ENCODE measurements around the gene CNOT1. TPM values are rescaled to one million over a fixed set of nuclear protein-coding genes. Genes with fewer than 3 reads are reported as not detected.

The CNOT1 gene
- total RNA-seq, 1 experiment from 2014 or later = 328 TPM

GRCh38 chr16:58475091-58475619, 154.5 kb downstream of the CNOT1 start:
- DNase-seq = no peak
- H3K9me3 ChIP-seq (ENCODE audit: control insufficient read depth, low read depth, low read length) = no peaks in the 10 kb centered on the region
- H2BK120ac ChIP-seq (ENCODE audit: low read depth, low read length, poor library complexity, severe bottlenecking) = no peak overlapping the region
- H3K9me3 Mint-ChIP-seq = peaks cover 0 to 3% of the 10 kb centered on the region in 2 experiments; a peak in 1 of 5 replicates
- H4K8ac ChIP-seq (replicated peaks; ENCODE audit: insufficient read length, low read depth, low read length) = no peak overlapping the region
- H3K4me2 ChIP-seq (ENCODE audit: insufficient read depth, insufficient read length, low read length) = no peak overlapping the region
- H3K23ac ChIP-seq (ENCODE audit: insufficient read length, low read depth, low read length) = no peak overlapping the region
- no peak overlapping the region for H3K4me3 Mint-ChIP-seq
- WGBS (ENCODE audit: extremely low coverage, insufficient read length, low lambda C conversion rate) = no CpG with 5 or more reads among the region's 4 CpGs
- H3K27ac ChIP-seq (ENCODE audit: insufficient read length, low read depth, low read length) = no peak overlapping the region
- H3K27ac Mint-ChIP-seq = no peak overlapping the region
- no peaks in the 10 kb centered on the region for H3K79me1 ChIP-seq (ENCODE audit: insufficient read depth, low read depth, low read length, poor library complexity, severe bottlenecking)
- peaks cover 0 to 4% (median 0%) of the 10 kb centered on the region in 3 experiments; a peak in 1 of 7 replicates for H3K36me3 Mint-ChIP-seq (ENCODE audit: insufficient read depth in 1 of 3, low read depth in 3 of 3)
- H2AK5ac ChIP-seq (ENCODE audit: insufficient read length, low read length) = no peak overlapping the region
- H2BK5ac ChIP-seq (ENCODE audit: insufficient read length, low read length) = no peak overlapping the region
- no peak overlapping the region for H3K4ac ChIP-seq (ENCODE audit: low read depth, low read length)
- no peak overlapping the region for H3T11ph ChIP-seq (ENCODE audit: low read length)
- H4K20me1 ChIP-seq (ENCODE audit: control insufficient read depth, insufficient read depth, insufficient read length) = no peaks in the 10 kb centered on the region
- H3K4me1 ChIP-seq (ENCODE audit: insufficient read depth, low read length) = no peaks in the 10 kb centered on the region
- TF ChIP-seq CTCF (conservative IDR thresholded peaks at IDR 0.05) = no peak
- no peaks in the 10 kb centered on the region for H3K27me3 ChIP-seq (ENCODE audit: insufficient read depth, low read length)
- no peak overlapping the region for H3K56ac ChIP-seq (ENCODE audit: insufficient read length, low read depth, low read length)
- no peak overlapping the region for H3K18ac ChIP-seq (ENCODE audit: insufficient read length, low read depth, low read length)
- no peaks in the 10 kb centered on the region for H3K23me2 ChIP-seq (ENCODE audit: insufficient read length, low read depth, low read length, poor library complexity, severe bottlenecking)
- no peak overlapping the region for H2AFZ ChIP-seq (ENCODE audit: low read length)
- no peak overlapping the region for H2BK20ac ChIP-seq (ENCODE audit: low read depth, low read length, poor library complexity, severe bottlenecking)
- H3K79me2 ChIP-seq (ENCODE audit: insufficient read depth, low read length) = no peaks in the 10 kb centered on the region
- H2BK12ac ChIP-seq (ENCODE audit: insufficient read length, low read depth, low read length) = no peak overlapping the region
- peaks cover 13% of the 10 kb centered on the region for H3K27me3 Mint-ChIP-seq (ENCODE audit: low read depth)
- H3K9ac ChIP-seq (ENCODE audit: extremely low read depth, insufficient read length, low read length) = no peak overlapping the region
- no peak overlapping the region for H4K5ac ChIP-seq (ENCODE audit: insufficient read length, low read depth, low read length)
- no peak overlapping the region for H3K14ac ChIP-seq (ENCODE audit: insufficient read depth, low read length)
- H4K91ac ChIP-seq (ENCODE audit: insufficient read length, low read depth, low read length) = no peak overlapping the region
- peaks cover 11 to 36% of the 10 kb centered on the region in 2 experiments for H3K4me1 Mint-ChIP-seq
- no peak overlapping the region for H2BK15ac ChIP-seq (ENCODE audit: low read depth, low read length)

All from H9 (cell line).